Lung (tissue), 12 donors: ENCODE results near the gene LZTS2. TPM values are rescaled to one million over a fixed set of nuclear protein-coding genes. Genes with fewer than 3 reads are reported as not detected.

Experiments used
- ATAC-seq: fragments of 200-7000 bp; cut with Tn5 transposase; one replicate; pipeline ENCODE4 v1.9.1; 2020; ENCODE audit warnings: moderate number of reproducible peaks; ENCODE audit not compliant: insufficient read depth, low FRiP score
- DNase-seq, 3 donors: peaks; one replicate each; pipeline ENCODE4 v3.0.0-alpha.2; 2013 to 2017
- H3K27ac ChIP-seq, 2 donors: one replicate each; pipeline ENCODE4 v1.5.1; 2013; ENCODE audit warnings: mild to moderate bottlenecking in 2 of 2, moderate library complexity in 2 of 2, control low read depth in 1 of 2, inconsistent platforms in 1 of 2, low read depth in 1 of 2, low read length in 1 of 2
- H3K27me3 ChIP-seq, 3 donors: one replicate each; pipeline ENCODE4 v1.5.1; 2013; ENCODE audit warnings: low read length in 2 of 3; ENCODE audit not compliant: control insufficient read depth in 3 of 3, insufficient read depth in 3 of 3
- H3K36me3 ChIP-seq, 4 donors: one replicate each; pipeline ENCODE4 v1.5.1; 2013; ENCODE audit warnings: low read length in 4 of 4, mild to moderate bottlenecking in 1 of 4, moderate library complexity in 1 of 4; ENCODE audit not compliant: control insufficient read depth in 4 of 4, insufficient read depth in 4 of 4
- H3K4me1 ChIP-seq, 5 donors: one replicate each; pipeline ENCODE4 v1.5.1; 2013; ENCODE audit warnings: low read length in 5 of 5, mild to moderate bottlenecking in 2 of 5, moderate library complexity in 1 of 5; ENCODE audit not compliant: control insufficient read depth in 5 of 5, insufficient read depth in 5 of 5
- H3K4me3 ChIP-seq: one replicate; pipeline ENCODE4 v1.5.1; 2013; ENCODE audit warnings: mild to moderate bottlenecking, control low read depth, moderate library complexity
- H3K9ac ChIP-seq, 2 donors: one replicate each; pipeline ENCODE4 v1.5.1; 2013; ENCODE audit warnings: low read length in 2 of 2, control low read depth in 1 of 2; ENCODE audit not compliant: insufficient read depth in 1 of 2
- H3K9me3 ChIP-seq, 4 donors: one replicate each; pipeline ENCODE4 v1.5.1; 2013; ENCODE audit warnings: low read length in 3 of 4, mild to moderate bottlenecking in 1 of 4, moderate library complexity in 1 of 4; ENCODE audit not compliant: control insufficient read depth in 4 of 4, insufficient read depth in 3 of 4
- CTCF ChIP-seq: IDR thresholded peaks from 2 replicates; pipeline ENCODE4 v1.5.1; 2012; ENCODE audit warnings: mild to moderate bottlenecking; ENCODE audit errors: control extremely low read depth, extremely low read depth
- WGBS, 2 donors: extraction: QIAGEN DNeasy Blood & Tissue Kit; methylation state at CpG; one replicate each; pipeline ENCODE4 v1.1.7; 2013; 5-methylcytosine and 5-hydroxymethylcytosine counted together
- polyA plus RNA-seq, 2 donors: library from polyadenylated mRNA; stranded (reverse); fragments of 200-250 nt; gene quantifications; one replicate each; pipeline ENCODE4 v1.2.1, GENCODE V29; 2013
- total RNA-seq, 2 donors: library from RNA; depleted of rRNA in 1 of 2; stranded (reverse); fragments of >200 nt in 1 of 2; gene quantifications; one replicate each; pipeline ENCODE4 v1.2.1, GENCODE V29; 2014 to 2021
- donor health status: control.
- donor health status: control.
- donor health status: Bipolar disorder and iron deficiency.
- donor health status: healthy.
- donor health status: DM: yes; HTN: yes; CAD: no.

The LZTS2 gene
- total and polyA plus RNA-seq, 4 donors = 44.5 to 76.8 (median 55.6) TPM

GRCh38 chr10:101020427-101021075 is 20.9 kb downstream of the LZTS2 start:
- Histone ChIP-seq H3K27ac (no peak overlapping the region), H3K4me3 (no peak overlapping the region), H3K9ac (no peak overlapping the region), H3K27me3 (peaks cover 2 to 14% (median 7%) of the 10 kb centered on the region in 3 donors), H3K36me3 (no peaks in the 10 kb centered on the region), H3K9me3 (no peaks in the 10 kb centered on the region), H3K4me1 (peaks cover 0 to 10% (median 0%) of the 10 kb centered on the region in 5 donors)
- TF ChIP-seq CTCF = no peak
- ATAC-seq = no peak
- 84 to 86% methylated on average over 10 of the region's 10 CpGs for WGBS, 2 donors
- DNase-seq = no peak

DNA sequence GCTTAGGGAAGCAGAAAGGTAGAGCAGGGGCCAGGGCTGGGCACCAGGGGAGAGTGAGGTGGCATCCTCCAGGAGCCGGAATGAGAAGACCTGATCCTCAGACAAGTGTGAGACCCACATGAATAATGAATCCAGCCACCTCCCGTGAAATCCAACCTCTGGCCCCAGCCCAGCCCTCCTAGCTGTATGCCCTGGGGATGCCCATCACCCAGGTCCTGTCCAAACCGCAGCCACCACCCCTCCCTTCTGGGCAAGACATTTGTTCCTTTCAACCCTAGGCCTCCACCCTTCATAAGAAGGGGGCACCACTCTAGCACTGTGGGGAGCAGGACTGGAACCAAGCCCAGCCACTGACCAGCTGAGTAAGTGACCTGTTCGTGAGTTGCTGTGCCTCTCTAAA is 21.6 kb downstream of the LZTS2 start:
- no peak for TF ChIP-seq CTCF

GRCh38 chr10:101021692-101022251 is 22.2 kb downstream of the LZTS2 start:
- Histone ChIP-seq H3K27me3 (peaks cover 0 to 12% (median 4%) of the 10 kb centered on the region in 3 donors), H3K4me3 (no peak overlapping the region), H3K4me1 (peaks cover 0 to 10% (median 0%) of the 10 kb centered on the region in 5 donors), H3K27ac (no peak overlapping the region), H3K36me3 (no peaks in the 10 kb centered on the region), H3K9ac (no peak overlapping the region), H3K9me3 (no peaks in the 10 kb centered on the region)
- no peak for ATAC-seq
- DNase-seq = no peak
- 87 to 92% methylated on average over 11 of the region's 11 CpGs for WGBS, 2 donors
- no peak for TF ChIP-seq CTCF

More for the DNA sequence above, 21.6 kb downstream of the LZTS2 start:
- peaks cover 2 to 14% (median 7%) of the 10 kb centered on the region in 3 donors for H3K27me3 ChIP-seq
- DNase-seq (no peak), ATAC-seq (no peak)
- no peaks in the 10 kb centered on the region for H3K36me3 ChIP-seq
- no peak overlapping the region for H3K4me3 ChIP-seq
- H3K9ac ChIP-seq = no peak overlapping the region
- H3K27ac ChIP-seq = no peak overlapping the region
- peaks cover 0 to 10% (median 0%) of the 10 kb centered on the region in 5 donors for H3K4me1 ChIP-seq
- WGBS, 2 donors = 90 to 99% methylated on average over 4 of the region's 4 CpGs
- H3K9me3 ChIP-seq = no peaks in the 10 kb centered on the region
